Measurements from ENCODE around the gene KLHL22. TPM values are rescaled to one million over a fixed set of nuclear protein-coding genes. Genes with fewer than 3 reads are reported as not detected.

KLHL22 gene
- total RNA-seq, 4 donors from 2014 or later: 7.7 to 13.0 (median 8.3) TPM

DNA sequence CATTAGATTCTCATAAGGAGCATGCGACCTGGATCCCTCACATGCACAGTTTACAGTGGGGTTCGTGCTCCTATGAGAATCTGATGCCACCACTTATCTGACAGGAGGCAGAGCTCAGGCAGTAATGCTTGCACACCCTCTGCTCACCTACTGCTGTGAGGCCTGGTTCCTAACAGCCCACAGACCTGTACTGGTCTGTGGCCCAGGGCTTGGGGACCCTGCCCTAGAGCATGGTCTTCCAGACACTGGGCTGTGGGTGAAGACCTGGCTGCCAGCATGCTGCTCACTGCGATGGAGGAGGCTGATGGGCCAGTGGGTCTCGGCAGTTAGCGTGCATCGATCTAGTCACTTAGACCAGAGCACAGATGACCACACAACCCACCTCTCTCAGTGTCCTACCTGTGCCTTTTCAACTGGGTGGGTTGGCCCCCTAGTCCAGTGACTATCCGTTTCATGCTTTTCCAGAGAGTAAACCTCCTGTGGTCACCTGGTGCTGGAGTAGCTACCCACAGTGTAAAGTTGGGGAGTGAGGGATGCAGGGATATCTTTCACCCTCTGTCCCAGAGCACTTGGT, 32.9 kb upstream of the KLHL22 start:
- peaks cover 0 to 26% (median 5%) of the 10 kb centered on the region in 3 donors for H3K36me3 ChIP-seq
- H3K27me3 ChIP-seq: no peaks in the 10 kb centered on the region
- intact Hi-C loops (cut with DNase I): no loop called here
- H3K9me3 ChIP-seq: no peaks in the 10 kb centered on the region
- peaks cover 46 to 78% (median 56%) of the 10 kb centered on the region in 3 donors for H3K4me1 ChIP-seq
- no peak for DNase-seq
- H3K27ac ChIP-seq: no peak overlapping the region
- 87 to 94% methylated on average over 5 to 6 of the region's 7 CpGs for WGBS, 2 donors
- TF ChIP-seq, protein P1, sequence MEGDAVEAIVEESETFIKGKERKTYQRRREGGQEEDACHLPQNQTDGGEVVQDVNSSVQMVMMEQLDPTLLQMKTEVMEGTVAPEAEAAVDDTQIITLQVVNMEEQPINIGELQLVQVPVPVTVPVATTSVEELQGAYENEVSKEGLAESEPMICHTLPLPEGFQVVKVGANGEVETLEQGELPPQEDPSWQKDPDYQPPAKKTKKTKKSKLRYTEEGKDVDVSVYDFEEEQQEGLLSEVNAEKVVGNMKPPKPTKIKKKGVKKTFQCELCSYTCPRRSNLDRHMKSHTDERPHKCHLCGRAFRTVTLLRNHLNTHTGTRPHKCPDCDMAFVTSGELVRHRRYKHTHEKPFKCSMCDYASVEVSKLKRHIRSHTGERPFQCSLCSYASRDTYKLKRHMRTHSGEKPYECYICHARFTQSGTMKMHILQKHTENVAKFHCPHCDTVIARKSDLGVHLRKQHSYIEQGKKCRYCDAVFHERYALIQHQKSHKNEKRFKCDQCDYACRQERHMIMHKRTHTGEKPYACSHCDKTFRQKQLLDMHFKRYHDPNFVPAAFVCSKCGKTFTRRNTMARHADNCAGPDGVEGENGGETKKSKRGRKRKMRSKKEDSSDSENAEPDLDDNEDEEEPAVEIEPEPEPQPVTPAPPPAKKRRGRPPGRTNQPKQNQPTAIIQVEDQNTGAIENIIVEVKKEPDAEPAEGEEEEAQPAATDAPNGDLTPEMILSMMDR (IDR thresholded peaks at IDR 0.05): no peak
- TF ChIP-seq POLR2A (IDR thresholded peaks at IDR 0.05): no peak
- H3K4me3 ChIP-seq: no peak overlapping the region

DNA sequence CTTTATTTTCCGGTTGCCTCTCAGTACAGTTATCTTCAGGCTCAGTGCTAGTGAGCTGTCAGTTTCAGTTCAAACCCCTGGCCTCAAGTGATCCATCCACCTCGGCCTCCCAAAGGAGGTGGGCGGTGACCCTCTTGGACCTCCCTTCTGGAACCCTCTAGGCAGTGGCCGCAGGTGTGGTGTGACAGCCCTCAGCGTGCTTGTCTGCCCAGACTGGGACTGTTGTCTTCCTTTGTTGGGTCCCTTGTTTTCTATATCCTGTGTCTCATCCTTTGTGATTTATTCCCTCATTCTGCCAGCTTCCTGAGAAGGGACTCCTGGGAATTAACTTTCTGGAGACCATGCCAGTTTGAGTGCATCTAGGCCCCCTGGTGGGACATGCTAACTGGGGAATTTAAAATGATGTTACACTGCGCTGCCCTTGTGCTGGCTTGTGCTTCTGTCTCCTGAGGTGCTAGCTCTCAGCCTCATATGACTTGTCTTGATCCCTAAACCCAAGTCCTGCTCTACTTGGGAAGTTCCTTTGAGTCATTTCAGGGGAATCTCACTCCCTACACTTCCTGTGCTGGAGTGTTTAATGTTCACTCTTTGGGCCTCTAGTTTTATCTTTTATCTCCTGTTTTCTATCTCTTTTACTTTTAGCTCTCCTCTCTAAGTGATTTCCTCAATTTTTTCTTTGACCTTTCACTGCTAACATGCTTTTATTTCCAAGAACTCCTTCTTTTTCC, 31.2 kb upstream of the KLHL22 start:
- 61% methylated on average over 5 to 6 of the region's 6 CpGs for WGBS, 2 donors
- H3K27ac ChIP-seq: peak overlapping the region in 3 of 4 donors; percentile 31 to 49 (median 43)
- H3K27me3 ChIP-seq: no peaks in the 10 kb centered on the region
- H3K9me3 ChIP-seq: no peaks in the 10 kb centered on the region
- intact Hi-C loops (cut with DNase I): no loop called here
- no peak overlapping the region for H3K4me3 ChIP-seq
- DNase-seq: no peak
- TF ChIP-seq, protein P1 (IDR thresholded peaks at IDR 0.05): no peak
- no peak for TF ChIP-seq POLR2A (IDR thresholded peaks at IDR 0.05)
- H3K36me3 ChIP-seq: peaks cover 0 to 37% (median 5%) of the 10 kb centered on the region in 3 donors
- peaks cover 29 to 78% (median 46%) of the 10 kb centered on the region in 3 donors for H3K4me1 ChIP-seq

DNA sequence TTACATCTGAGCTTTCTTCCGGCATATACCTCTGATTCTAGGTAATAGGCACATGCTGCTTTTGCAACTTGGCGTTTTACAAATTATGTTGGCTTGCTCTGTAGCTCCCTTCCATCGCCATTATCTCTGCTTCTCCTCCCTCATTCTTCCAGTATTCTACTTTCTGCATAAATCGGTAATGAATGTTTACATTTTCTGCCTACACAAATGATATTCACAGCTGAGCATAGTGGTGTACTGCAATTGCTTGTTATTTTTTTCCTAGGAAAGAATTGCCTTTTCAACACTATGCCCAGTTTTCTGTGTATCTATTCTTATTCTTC, 30.7 kb upstream of the KLHL22 start:
- peak overlapping the region in 1 of 4 donors; percentile 31 for H3K27ac ChIP-seq
- peaks cover 0 to 39% (median 5%) of the 10 kb centered on the region in 3 donors for H3K36me3 ChIP-seq
- H3K4me3 ChIP-seq: no peak overlapping the region
- 66 to 79% methylated on average over 4 of the region's 4 CpGs for WGBS, 2 donors
- H3K27me3 ChIP-seq: no peaks in the 10 kb centered on the region
- intact Hi-C loops (cut with DNase I): no loop called here
- DNase-seq: no peak
- H3K9me3 ChIP-seq: no peaks in the 10 kb centered on the region
- no peak for TF ChIP-seq POLR2A (IDR thresholded peaks at IDR 0.05)
- peaks cover 24 to 78% (median 44%) of the 10 kb centered on the region in 3 donors for H3K4me1 ChIP-seq

DNA sequence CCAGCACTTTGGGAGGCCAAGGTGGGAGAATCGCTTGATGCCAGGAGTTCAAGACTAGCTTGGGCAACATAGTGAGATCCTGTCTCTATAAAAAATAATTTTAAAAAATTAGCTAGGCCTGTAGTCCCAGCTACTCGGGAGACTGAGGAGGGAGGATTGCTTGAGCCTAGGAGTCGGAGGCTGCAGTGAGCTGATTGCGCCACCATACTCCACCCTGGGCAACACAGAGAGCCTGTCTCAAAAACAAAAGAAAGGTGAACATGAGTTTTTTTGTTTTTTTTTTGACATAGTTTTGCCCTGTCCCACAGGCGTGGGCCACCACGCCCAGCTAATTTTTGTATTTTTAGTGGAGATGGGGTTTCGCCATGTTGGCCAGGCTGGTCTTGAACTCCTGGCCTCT, 29.5 kb upstream of the KLHL22 start:
- peaks cover 0 to 52% (median 6%) of the 10 kb centered on the region in 3 donors for H3K36me3 ChIP-seq
- no peak for DNase-seq
- H3K4me1 ChIP-seq: peaks cover 12 to 70% (median 32%) of the 10 kb centered on the region in 3 donors
- H3K9me3 ChIP-seq: no peaks in the 10 kb centered on the region
- intact Hi-C loops (cut with DNase I): no loop called here
- H3K27ac ChIP-seq: no peak overlapping the region
- H3K4me3 ChIP-seq: no peak overlapping the region
- 85 to 88% methylated on average over 7 of the region's 7 CpGs for WGBS, 2 donors
- no peaks in the 10 kb centered on the region for H3K27me3 ChIP-seq
- TF ChIP-seq POLR2A (IDR thresholded peaks at IDR 0.05): no peak
- TF ChIP-seq, protein P1 (IDR thresholded peaks at IDR 0.05): no peak

DNA sequence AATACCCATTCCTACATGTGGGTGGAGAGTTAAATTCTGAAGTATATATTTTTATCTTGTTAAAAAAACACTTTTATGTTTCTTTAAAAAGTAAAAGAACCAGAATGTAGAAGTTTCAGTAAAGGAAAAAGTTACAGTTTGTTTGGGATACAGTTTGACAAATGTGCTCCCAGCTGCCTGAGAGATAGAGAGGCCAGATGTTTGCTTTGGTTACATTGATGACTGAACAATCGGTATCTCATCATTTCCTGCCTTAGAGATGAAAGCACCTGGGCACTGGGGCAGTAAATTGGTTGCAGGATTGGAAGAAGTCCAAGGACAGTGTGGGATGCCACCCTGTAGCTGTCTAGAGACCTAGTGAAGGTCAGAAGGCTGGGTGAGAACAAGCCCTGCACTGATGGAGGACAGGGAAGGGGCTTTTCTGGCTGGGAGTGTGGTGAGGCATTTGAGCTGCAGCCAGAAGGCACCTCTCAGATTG, 28.4 kb upstream of the KLHL22 start:
- no peaks in the 10 kb centered on the region for H3K9me3 ChIP-seq
- H3K27ac ChIP-seq: peak overlapping the region in 1 of 4 donors; percentile 16
- peaks cover 0 to 61% (median 11%) of the 10 kb centered on the region in 3 donors for H3K36me3 ChIP-seq
- intact Hi-C loops (cut with DNase I): no loop called here
- no peak overlapping the region for H3K4me3 ChIP-seq
- 0 to 11% methylated on average over 1 of the region's 1 CpG for WGBS, 2 donors
- H3K4me1 ChIP-seq: peaks cover 6 to 71% (median 25%) of the 10 kb centered on the region in 3 donors
- TF ChIP-seq, protein P1 (IDR thresholded peaks at IDR 0.05): no peak
- TF ChIP-seq POLR2A (IDR thresholded peaks at IDR 0.05): no peak
- no peaks in the 10 kb centered on the region for H3K27me3 ChIP-seq
- DNase-seq: no peak
